ENCODE data around the gene EHMT1. TPM values are rescaled to one million over a fixed set of nuclear protein-coding genes. Genes with fewer than 3 reads are reported as not detected.

Gene EHMT1
- total and polyA plus RNA-seq, 2 donors from 2014 or later: 15.8 to 92.9 TPM

GRCh38 chr9:137811283-137811870 is 192.6 kb downstream of the EHMT1 start:
- FAIRE-seq: no peak

GRCh38 chr9:137812356-137813023 is 193.7 kb downstream of the EHMT1 start:
- H3K9ac ChIP-seq (ENCODE audit: low read length in 3 of 3): no peak overlapping the region
- intact Hi-C loops (cut with DNase I): no loop called here
- H3K27ac ChIP-seq (ENCODE audit: low read depth in 2 of 2, low read length in 2 of 2): no peak overlapping the region
- no peak overlapping the region for H3K4me3 ChIP-seq (ENCODE audit: low read length in 3 of 3)
- TF ChIP-seq CTCF (IDR thresholded peaks at IDR 0.05; ENCODE audit: borderline replicate concordance, extremely low read depth, insufficient read depth): no peak
- peaks cover 3 to 42% (median 23%) of the 10 kb centered on the region in 3 donors for H3K36me3 ChIP-seq (ENCODE audit: control insufficient read depth in 2 of 3, insufficient read depth in 3 of 3, low read length in 3 of 3)
- no peaks in the 10 kb centered on the region for H3K4me1 ChIP-seq (ENCODE audit: control insufficient read depth in 2 of 3, insufficient read depth in 2 of 3, low read depth in 1 of 3, low read length in 3 of 3)
- peak in 1 of 5 donors; percentile 7 for DNase-seq
- no peaks in the 10 kb centered on the region for H3K27me3 ChIP-seq (ENCODE audit: control insufficient read depth, insufficient read depth, low read length)
- no peaks in the 10 kb centered on the region for H3K9me3 ChIP-seq (ENCODE audit: control insufficient read depth in 2 of 3, insufficient read depth in 1 of 3, low read length in 3 of 3)
- no peak for FAIRE-seq

More at GRCh38 chr9:137811283-137811870, 192.6 kb downstream of the EHMT1 start:
- TF ChIP-seq CTCF (IDR thresholded peaks at IDR 0.05; ENCODE audit: borderline replicate concordance, extremely low read depth, insufficient read depth): no peak
- no peaks in the 10 kb centered on the region for H3K9me3 ChIP-seq (ENCODE audit: control insufficient read depth in 2 of 3, insufficient read depth in 1 of 3, low read length in 3 of 3)
- no peaks in the 10 kb centered on the region for H3K27me3 ChIP-seq (ENCODE audit: control insufficient read depth, insufficient read depth, low read length)
- H3K27ac ChIP-seq (ENCODE audit: low read depth in 2 of 2, low read length in 2 of 2): no peak overlapping the region
- peaks cover 3 to 31% (median 15%) of the 10 kb centered on the region in 3 donors for H3K36me3 ChIP-seq (ENCODE audit: control insufficient read depth in 2 of 3, insufficient read depth in 3 of 3, low read length in 3 of 3)
- intact Hi-C loops (cut with DNase I): no loop called here
- peak in 1 of 5 donors; percentile 56 for DNase-seq
- H3K4me3 ChIP-seq (ENCODE audit: low read length in 3 of 3): no peak overlapping the region
- no peaks in the 10 kb centered on the region for H3K4me1 ChIP-seq (ENCODE audit: control insufficient read depth in 2 of 3, insufficient read depth in 2 of 3, low read depth in 1 of 3, low read length in 3 of 3)
- H3K9ac ChIP-seq (ENCODE audit: low read length in 3 of 3): no peak overlapping the region

GRCh38 chr9:137813167-137813566 is 194.4 kb downstream of the EHMT1 start:
- H3K27ac ChIP-seq (ENCODE audit: low read depth in 2 of 2, low read length in 2 of 2): no peak overlapping the region
- H3K4me1 ChIP-seq (ENCODE audit: control insufficient read depth in 2 of 3, insufficient read depth in 2 of 3, low read depth in 1 of 3, low read length in 3 of 3): no peaks in the 10 kb centered on the region
- DNase-seq (peak in 1 of 5 donors; percentile 58), FAIRE-seq (no peak)
- H3K9ac ChIP-seq (ENCODE audit: low read length in 3 of 3): no peak overlapping the region
- no peaks in the 10 kb centered on the region for H3K27me3 ChIP-seq (ENCODE audit: control insufficient read depth, insufficient read depth, low read length)
- TF ChIP-seq CTCF (IDR thresholded peaks at IDR 0.05; ENCODE audit: borderline replicate concordance, extremely low read depth, insufficient read depth): no peak
- intact Hi-C loops (cut with DNase I): no loop called here
- no peak overlapping the region for H3K4me3 ChIP-seq (ENCODE audit: low read length in 3 of 3)
- H3K36me3 ChIP-seq (ENCODE audit: control insufficient read depth in 2 of 3, insufficient read depth in 3 of 3, low read length in 3 of 3): peaks cover 4 to 49% (median 28%) of the 10 kb centered on the region in 3 donors
- peaks cover 0 to 3% (median 0%) of the 10 kb centered on the region in 3 donors for H3K9me3 ChIP-seq (ENCODE audit: control insufficient read depth in 2 of 3, insufficient read depth in 1 of 3, low read length in 3 of 3)

Data from kidney (tissue), 14 donors.